ENCODE data around the gene USF2.

The USF2 gene

GRCh38 chr19:35265900-35266519 lies 2.8 kb upstream of the USF2 start:
- DNase-seq = no peak

GRCh38 chr19:35266520-35267352 lies 2.0 kb upstream of the USF2 start:
- DNase-seq = no peak

- DNase-seq = peak in 1 of 2 donors; percentile 30
Measured at GRCh38 chr19:35267353-35267817, 1.4 kb upstream of the USF2 start.

- DNase-seq = peak; percentile 75 to 81
Measured at GRCh38 chr19:35267818-35268535, 785 bp upstream of the USF2 start.

- peak; percentile 85 to 86 for DNase-seq
Measured at GRCh38 chr19:35269438-35270117, 816 bp downstream of the USF2 start.

GRCh38 chr19:35270381-35270811 lies 1.6 kb downstream of the USF2 start:
- DNase-seq = no peak

GRCh38 chr19:35271546-35271945 lies 2.8 kb downstream of the USF2 start:
- DNase-seq = no peak

GRCh38 chr19:35272122-35272719 lies 3.5 kb downstream of the USF2 start:
- peak in 1 of 2 donors; percentile 22 for DNase-seq

- DNase-seq = no peak
Measured at GRCh38 chr19:35272954-35273649, 4.3 kb downstream of the USF2 start.

- DNase-seq = no peak
Measured at GRCh38 chr19:35273686-35274259, 5.0 kb downstream of the USF2 start.

- DNase-seq = no peak
Measured at GRCh38 chr19:35274323-35274722, 5.6 kb downstream of the USF2 start.

- no peak for DNase-seq
Measured at GRCh38 chr19:35276706-35277281, 8.0 kb downstream of the USF2 start.

- no peak for DNase-seq
Measured at GRCh38 chr19:35278578-35279284, 10.0 kb downstream of the USF2 start.

- DNase-seq = no peak
Measured at GRCh38 chr19:35279374-35279773, 10.6 kb downstream of the USF2 start.

- no peak for DNase-seq
Measured at GRCh38 chr19:35279985-35280821, 11.4 kb downstream of the USF2 start.

- no peak for DNase-seq
Measured at GRCh38 chr19:35281303-35281702, 12.5 kb downstream of the USF2 start.

GRCh38 chr19:35284153-35285094 lies 15.7 kb downstream of the USF2 start:
- no peak for DNase-seq

GRCh38 chr19:35285095-35285449 lies 16.3 kb downstream of the USF2 start:
- DNase-seq = no peak

Measured in CD4-positive, alpha-beta T cell treated with Interferon alpha-2 for 1 hour (primary cell).